Lung (tissue), 12 donors: Measurements from ENCODE around the gene COL4A1. TPM values are rescaled to one million over a fixed set of nuclear protein-coding genes. Genes with fewer than 3 reads are reported as not detected.
A peak's percentile ranks its signal among the peaks of the same experiment; 100 is the strongest.

ENCODE experiments used
- ATAC-seq: fragments of 200-7000 bp; cut with Tn5 transposase; one replicate; pipeline ENCODE4 v1.9.1; 2020; ENCODE audit warnings: moderate number of reproducible peaks; ENCODE audit not compliant: insufficient read depth, low FRiP score
- DNase-seq, 3 donors: peaks; one replicate each; pipeline ENCODE4 v3.0.0-alpha.2; 2013 to 2017
- H3K27ac ChIP-seq, 2 donors: one replicate each; pipeline ENCODE4 v1.5.1; 2013; ENCODE audit warnings: mild to moderate bottlenecking in 2 of 2, moderate library complexity in 2 of 2, control low read depth in 1 of 2, inconsistent platforms in 1 of 2, low read depth in 1 of 2, low read length in 1 of 2
- H3K27me3 ChIP-seq, 3 donors: one replicate each; pipeline ENCODE4 v1.5.1; 2013; ENCODE audit warnings: low read length in 2 of 3; ENCODE audit not compliant: control insufficient read depth in 3 of 3, insufficient read depth in 3 of 3
- H3K36me3 ChIP-seq, 4 donors: one replicate each; pipeline ENCODE4 v1.5.1; 2013; ENCODE audit warnings: low read length in 4 of 4, mild to moderate bottlenecking in 1 of 4, moderate library complexity in 1 of 4; ENCODE audit not compliant: control insufficient read depth in 4 of 4, insufficient read depth in 4 of 4
- H3K4me1 ChIP-seq, 5 donors: one replicate each; pipeline ENCODE4 v1.5.1; 2013; ENCODE audit warnings: low read length in 5 of 5, mild to moderate bottlenecking in 2 of 5, moderate library complexity in 1 of 5; ENCODE audit not compliant: control insufficient read depth in 5 of 5, insufficient read depth in 5 of 5
- H3K4me3 ChIP-seq: one replicate; pipeline ENCODE4 v1.5.1; 2013; ENCODE audit warnings: mild to moderate bottlenecking, control low read depth, moderate library complexity
- H3K9ac ChIP-seq, 2 donors: one replicate each; pipeline ENCODE4 v1.5.1; 2013; ENCODE audit warnings: low read length in 2 of 2, control low read depth in 1 of 2; ENCODE audit not compliant: insufficient read depth in 1 of 2
- H3K9me3 ChIP-seq, 4 donors: one replicate each; pipeline ENCODE4 v1.5.1; 2013; ENCODE audit warnings: low read length in 3 of 4, mild to moderate bottlenecking in 1 of 4, moderate library complexity in 1 of 4; ENCODE audit not compliant: control insufficient read depth in 4 of 4, insufficient read depth in 3 of 4
- CTCF ChIP-seq: IDR thresholded peaks from 2 replicates; pipeline ENCODE4 v1.5.1; 2012; ENCODE audit warnings: mild to moderate bottlenecking; ENCODE audit errors: control extremely low read depth, extremely low read depth
- WGBS, 2 donors: extraction: QIAGEN DNeasy Blood & Tissue Kit; methylation state at CpG; one replicate each; pipeline ENCODE4 v1.1.7; 2013; 5-methylcytosine and 5-hydroxymethylcytosine counted together
- polyA plus RNA-seq, 2 donors: library from polyadenylated mRNA; stranded (reverse); fragments of 200-250 nt; gene quantifications; one replicate each; pipeline ENCODE4 v1.2.1, GENCODE V29; 2013
- total RNA-seq, 2 donors: library from RNA; depleted of rRNA in 1 of 2; stranded (reverse); fragments of >200 nt in 1 of 2; gene quantifications; one replicate each; pipeline ENCODE4 v1.2.1, GENCODE V29; 2014 to 2021
- donor health status: control.
- donor health status: control.
- donor health status: Bipolar disorder and iron deficiency.
- donor health status: healthy.
- donor health status: DM: yes; HTN: yes; CAD: no.

COL4A1 gene
- total and polyA plus RNA-seq, 4 donors = 114 to 1,051 (median 318) TPM

GRCh38 chr13:110214637-110215036 lies 92.3 kb downstream of the COL4A1 start:
- Histone ChIP-seq H3K36me3 (peaks cover 9 to 22% (median 10%) of the 10 kb centered on the region in 4 donors), H3K27me3 (no peaks in the 10 kb centered on the region), H3K9me3 (no peaks in the 10 kb centered on the region), H3K9ac (no peak overlapping the region), H3K4me3 (no peak overlapping the region), H3K27ac (no peak overlapping the region), H3K4me1 (peaks cover 10 to 44% (median 21%) of the 10 kb centered on the region in 5 donors)
- DNase-seq = peak in 1 of 3 donors; percentile 30
- no peak for TF ChIP-seq CTCF
- 67 to 73% methylated on average over 5 of the region's 5 CpGs for WGBS, 2 donors
- ATAC-seq = no peak

GRCh38 chr13:110213461-110214074 lies 93.4 kb downstream of the COL4A1 start:
- DNase-seq = no peak
- 87 to 92% methylated on average over 13 of the region's 13 CpGs for WGBS, 2 donors
- Histone ChIP-seq H3K27me3 (no peaks in the 10 kb centered on the region), H3K9me3 (no peaks in the 10 kb centered on the region), H3K36me3 (peaks cover 9 to 25% (median 14%) of the 10 kb centered on the region in 4 donors), H3K9ac (no peak overlapping the region), H3K27ac (no peak overlapping the region), H3K4me1 (peaks cover 7 to 36% (median 21%) of the 10 kb centered on the region in 5 donors), H3K4me3 (no peak overlapping the region)
- no peak for ATAC-seq
- no peak for TF ChIP-seq CTCF

- 84 to 90% methylated on average over 9 of the region's 9 CpGs for WGBS, 2 donors
- Histone ChIP-seq H3K27me3 (no peaks in the 10 kb centered on the region), H3K9ac (no peak overlapping the region), H3K27ac (no peak overlapping the region), H3K36me3 (peaks cover 9 to 32% (median 17%) of the 10 kb centered on the region in 4 donors), H3K4me3 (no peak overlapping the region), H3K4me1 (peaks cover 6 to 27% (median 19%) of the 10 kb centered on the region in 5 donors), H3K9me3 (no peaks in the 10 kb centered on the region)
- TF ChIP-seq CTCF = no peak
- no peak for ATAC-seq
- DNase-seq = no peak
Measured at GRCh38 chr13:110212529-110212928, 94.4 kb downstream of the COL4A1 start.

GRCh38 chr13:110211735-110212134 lies 95.2 kb downstream of the COL4A1 start:
- Histone ChIP-seq H3K4me3 (no peak overlapping the region), H3K9me3 (no peaks in the 10 kb centered on the region), H3K27ac (no peak overlapping the region), H3K36me3 (peaks cover 9 to 39% (median 19%) of the 10 kb centered on the region in 4 donors), H3K4me1 (peaks cover 4 to 19% (median 11%) of the 10 kb centered on the region in 5 donors), H3K27me3 (no peaks in the 10 kb centered on the region), H3K9ac (no peak overlapping the region)
- DNase-seq = no peak
- 85 to 86% methylated on average over 6 of the region's 6 CpGs for WGBS, 2 donors
- no peak for TF ChIP-seq CTCF
- no peak for ATAC-seq
